Measurements from ENCODE around the gene UBE2E2.

- TF ChIP-seq KAT7 (CRISPR knock-in tag; IDR thresholded peaks at IDR 0.05; ENCODE audit: borderline replicate concordance) (no peak), MAX (CRISPR knock-in tag; IDR thresholded peaks at IDR 0.05) (no peak), PRDM15 (CRISPR knock-in tag; IDR thresholded peaks at IDR 0.05) (no peak), SP1 (CRISPR knock-in tag; conservative IDR thresholded peaks at IDR 0.05) (no peak), JUN (CRISPR knock-in tag; IDR thresholded peaks at IDR 0.05) (no peak), CTCF (IDR thresholded peaks at IDR 0.05) (no peak), MLX (CRISPR knock-in tag; IDR thresholded peaks at IDR 0.05) (no peak), ZBTB43 (CRISPR knock-in tag; IDR thresholded peaks at IDR 0.05) (no peak), PREB (CRISPR knock-in tag; IDR thresholded peaks at IDR 0.05; ENCODE audit: borderline replicate concordance) (no peak), FOXJ3 (CRISPR knock-in tag; IDR thresholded peaks at IDR 0.05; ENCODE audit: borderline replicate concordance) (no peak)
Measured at GRCh38 chr3:23199649-23200048, 3.5 kb upstream of the UBE2E2 start.

Data from WTC11 (cell line).